Breast epithelium (tissue), 4 donors: ENCODE measurements around the gene NXPE4. TPM values are rescaled to one million over a fixed set of nuclear protein-coding genes. Genes with fewer than 3 reads are reported as not detected.
"Not testable (repeated sequence)": the region's sequence is repeated elsewhere in the genome, so short reads cannot be mapped to it uniquely, and the experiment has no call there.

Experiments
- DNase-seq, 2 donors: peaks; one replicate each; pipeline ENCODE4 v3.0.0-alpha.2; 2019; ENCODE audit warnings: low spot score in 2 of 2
- H3K27ac ChIP-seq, 2 donors: fragments of 200-600 bp; sonication (generic) in 1 of 2; one replicate each; pipeline ENCODE4 v1.5.1; 2016 to 2019; ENCODE audit warnings: mild to moderate bottlenecking in 1 of 2
- H3K27me3 ChIP-seq, 2 donors: fragments of 200-600 bp; sonication (generic) in 1 of 2; one replicate each; pipeline versions ENCODE4 v1.5.1 to v1.6.0; 2017 to 2019; ENCODE audit warnings: control low read depth in 1 of 2, mild to moderate bottlenecking in 1 of 2
- H3K36me3 ChIP-seq: fragments of 200-600 bp; one replicate; pipeline ENCODE4 v1.5.1; 2019
- H3K4me1 ChIP-seq, 2 donors: fragments of 200-600 bp; sonication (generic); one replicate each; pipeline ENCODE4 v1.5.1; 2016 to 2019; ENCODE audit warnings: control low read depth in 1 of 2
- H3K4me3 ChIP-seq, 3 donors: fragments of 200-600 bp; sonication (generic); 1 replicate in 2 of 3; 2 replicates in 1 of 3; pipeline ENCODE4 v1.5.1; 2016 to 2019; ENCODE audit warnings: mild to moderate bottlenecking in 3 of 3, moderate library complexity in 2 of 3
- H3K9me3 ChIP-seq, 2 donors: fragments of 200-600 bp; sonication (generic) in 1 of 2; one replicate each; pipeline ENCODE4 v1.5.1; 2016 to 2019; ENCODE audit warnings: control low read depth in 1 of 2
- CTCF ChIP-seq, 3 donors: fragments of 450-650 bp; IDR thresholded peaks; one replicate each; pipeline ENCODE4 v1.5.1; 2016 to 2017; ENCODE audit warnings: antibody characterized with exemption in 3 of 3, mild to moderate bottlenecking in 3 of 3, moderate library complexity in 3 of 3
- POLR2A ChIP-seq: fragments of 450-650 bp; IDR thresholded peaks from one replicate; pipeline ENCODE4 v1.6.1; 2016; ENCODE audit warnings: antibody characterized with exemption, mild to moderate bottlenecking, moderate library complexity
- POLR2AphosphoS5 ChIP-seq, 3 donors: sonication (generic); formaldehyde crosslinking; IDR thresholded peaks; one replicate each; pipeline ENCODE4 v1.6.1; 2017; ENCODE audit warnings: antibody characterized with exemption in 3 of 3
- intact Hi-C: fragments of 100-400 bp; cut with DNase I; formaldehyde crosslinking; loops from one replicate; pipeline ENCODE4 v1.15.1; 2023; ENCODE audit warnings: low total_unique reads
- total RNA-seq, 3 donors: library from RNA; depleted of rRNA; stranded (reverse); fragments of >200 nt; gene quantifications; one replicate each; pipeline ENCODE4 v1.1.0, GENCODE V29; 2016

Gene NXPE4
- total RNA-seq, 3 donors from 2014 or later: 0.29 to 0.66 TPM; not detected in 1

GRCh38 chr11:114617157-114618124 is 21.9 kb upstream of the NXPE4 start:
- H3K36me3 ChIP-seq: no peaks in the 10 kb centered on the region
- DNase-seq: no peak
- intact Hi-C loops: no loop called here
- no peak overlapping the region for H3K27ac ChIP-seq
- H3K4me3 ChIP-seq: no peak overlapping the region
- TF ChIP-seq POLR2A (no peak), CTCF (IDR thresholded peaks at IDR 0.05) (no peak), POLR2AphosphoS5 (IDR thresholded peaks at IDR 0.05) (no peak)
- no peaks in the 10 kb centered on the region for H3K9me3 ChIP-seq
- no peaks in the 10 kb centered on the region for H3K4me1 ChIP-seq
- no peaks in the 10 kb centered on the region for H3K27me3 ChIP-seq

GRCh38 chr11:114616516-114616915 is 20.9 kb upstream of the NXPE4 start:
- TF ChIP-seq POLR2A (no peak), POLR2AphosphoS5 (IDR thresholded peaks at IDR 0.05) (no peak), CTCF (IDR thresholded peaks at IDR 0.05) (no peak)

GRCh38 chr11:114615448-114616361 is 20.1 kb upstream of the NXPE4 start:
- DNase-seq: no peak
- TF ChIP-seq CTCF (IDR thresholded peaks at IDR 0.05) (no peak), POLR2A (no peak), POLR2AphosphoS5 (IDR thresholded peaks at IDR 0.05) (no peak)
- intact Hi-C loops: no loop called here

More at GRCh38 chr11:114616516-114616915, 20.9 kb upstream of the NXPE4 start:
- no peaks in the 10 kb centered on the region for H3K9me3 ChIP-seq
- H3K27ac ChIP-seq: no peak overlapping the region
- H3K27me3 ChIP-seq: no peaks in the 10 kb centered on the region
- H3K36me3 ChIP-seq: no peaks in the 10 kb centered on the region
- H3K4me1 ChIP-seq: no peaks in the 10 kb centered on the region
- no peak for DNase-seq
- no peak overlapping the region for H3K4me3 ChIP-seq
- intact Hi-C loops: no loop called here

GRCh38 chr11:114614127-114614720 is 18.6 kb upstream of the NXPE4 start:
- Histone ChIP-seq H3K27me3 (no peaks in the 10 kb centered on the region), H3K36me3 (no peaks in the 10 kb centered on the region), H3K4me1 (no peaks in the 10 kb centered on the region), H3K4me3 (no peak overlapping the region), H3K27ac (no peak overlapping the region), H3K9me3 (no peaks in the 10 kb centered on the region)
- TF ChIP-seq CTCF (IDR thresholded peaks at IDR 0.05) (no peak), POLR2AphosphoS5 (IDR thresholded peaks at IDR 0.05) (no peak), POLR2A (no peak)
- DNase-seq: no peak
- intact Hi-C loops: no loop called here

More at GRCh38 chr11:114615448-114616361, 20.1 kb upstream of the NXPE4 start:
- Histone ChIP-seq H3K27ac (no peak overlapping the region), H3K36me3 (no peaks in the 10 kb centered on the region), H3K4me1 (no peaks in the 10 kb centered on the region), H3K9me3 (no peaks in the 10 kb centered on the region), H3K27me3 (no peaks in the 10 kb centered on the region), H3K4me3 (no peak overlapping the region)

- H3K9me3 ChIP-seq, intact Hi-C loops, H3K36me3 ChIP-seq, H3K4me3 ChIP-seq, H3K27ac ChIP-seq, DNase-seq, H3K4me1 ChIP-seq, H3K27me3 ChIP-seq: not testable (repeated sequence)
Measured at GRCh38 chr11:114613094-114613493, 17.5 kb upstream of the NXPE4 start.
